GM23248 (cell line): ENCODE measurements around the gene MRTFA.

Experiments used
- EZH2 ChIP-seq: fragments of 200-600 bp; sonication (generic); IDR thresholded peaks from 2 replicates; pipeline ENCODE4 v1.6.1; 2018; ENCODE audit warnings: antibody characterized with exemption, mild to moderate bottlenecking; ENCODE audit not compliant: insufficient read depth, poor library complexity, severe bottlenecking
- EZH2phosphoT487 ChIP-seq: fragments of 200-600 bp; sonication (generic); IDR thresholded peaks from 2 replicates; pipeline ENCODE4 v1.6.1; 2018; ENCODE audit warnings: antibody characterized with exemption, moderate library complexity, mild to moderate bottlenecking, low read depth; ENCODE audit not compliant: insufficient read depth

DNA sequence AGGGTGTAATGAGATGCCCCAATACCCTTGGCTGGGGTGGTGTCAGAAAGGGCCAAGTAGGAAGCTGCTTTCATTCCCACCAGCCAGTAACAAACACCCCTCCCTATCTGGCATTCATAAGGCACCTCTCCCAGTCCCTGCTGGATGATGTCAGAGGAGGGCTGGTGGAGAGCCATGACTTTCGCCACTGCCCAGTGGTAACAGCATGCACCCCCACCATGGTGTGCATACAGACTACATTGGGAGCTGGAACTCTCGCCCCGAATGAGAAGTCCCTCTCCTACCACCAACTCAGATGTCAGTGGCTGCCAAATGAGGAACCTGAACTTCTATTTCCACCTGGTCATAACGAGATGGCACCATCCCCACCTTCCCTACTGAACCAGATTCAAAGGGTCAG is 192.8 kb downstream of the MRTFA start:
- TF ChIP-seq EZH2phosphoT487 (no peak), EZH2 (no peak)
